ENCODE results near the gene KMT2E. TPM values are rescaled to one million over a fixed set of nuclear protein-coding genes. Genes with fewer than 3 reads are reported as not detected.

The KMT2E gene
- total and polyA plus RNA-seq, 4 experiments from 2014 or later = 109 to 244 (median 218) TPM

GRCh38 chr7:105016068-105016708 lies 2.2 kb downstream of the KMT2E start:
- peak overlapping the region; percentile 94 to 100 (median 98) for H3K4me3 Mint-ChIP-seq
- ChIA-PET POLR2A (ENCODE audit: partially characterized antibody) (interaction anchor here (1.0 to 18.8 kb wide), 13 partner anchors 9 to 515 kb away, joined by 3 to 760 read pairs (median 15); partner anchors contain the start of gene RINT1), CTCF (ENCODE audit: partially characterized antibody) (interaction anchor here (1.1 to 4.7 kb wide), 8 partner anchors 9 to 83 kb away, joined by 4 to 84 read pairs (median 4); no protein-coding TSS in a partner anchor)
- Histone ChIP-seq H3K27me3 (ENCODE audit: insufficient read depth, low read length) (no peaks in the 10 kb centered on the region), H3K36me3 (ENCODE audit: insufficient read depth, low read length) (no peaks in the 10 kb centered on the region), H3K27ac (ENCODE audit: low read depth, low read length) (peak overlapping the region; percentile 100), H3K4me1 (ENCODE audit: insufficient read depth, low read length) (peaks cover 55% of the 10 kb centered on the region), H3K9me3 (ENCODE audit: control insufficient read depth in 1 of 2, low read length in 2 of 2) (no peaks in the 10 kb centered on the region), H3K4me3 (ENCODE audit: low read length in 2 of 2) (peak overlapping the region; percentile 99)
- peaks cover 2 to 67% of the 10 kb centered on the region in 2 donors for H3K36me3 Mint-ChIP-seq
- DNase-seq = no peak
- H3K27me3 Mint-ChIP-seq = peaks cover 0 to 9% of the 10 kb centered on the region in 2 donors
- H3K4me1 Mint-ChIP-seq = peaks cover 23 to 89% (median 34%) of the 10 kb centered on the region in 4 donors
- peaks cover 0 to 13% (median 0%) of the 10 kb centered on the region in 8 donors for H3K9me3 Mint-ChIP-seq
- intact Hi-C loops (cut with micrococcal nuclease) = loop anchor here (2.0 kb wide), 1 partner anchor 49 kb away; no protein-coding TSS in a partner anchor
- H3K27ac Mint-ChIP-seq = peak overlapping the region; percentile 77 to 100 (median 100)

- ChIA-PET CTCF (ENCODE audit: partially characterized antibody) (interaction anchor here (0.7 to 4.7 kb wide), 7 partner anchors 8 to 413 kb away, joined by 4 to 84 read pairs (median 6); no protein-coding TSS in a partner anchor), POLR2A (ENCODE audit: partially characterized antibody) (interaction anchor here (0.8 to 18.8 kb wide), 14 partner anchors 8 to 329 kb away, joined by 3 to 760 read pairs (median 6); no protein-coding TSS in a partner anchor)
- Mint-ChIP-seq H3K27ac (peak overlapping the region; percentile 84 to 100 (median 100)), H3K4me1 (peaks cover 29 to 89% (median 40%) of the 10 kb centered on the region in 4 donors), H3K27me3 (peaks cover 0 to 9% of the 10 kb centered on the region in 2 donors), H3K36me3 (peaks cover 2 to 67% of the 10 kb centered on the region in 2 donors), H3K9me3 (peaks cover 0 to 13% (median 0%) of the 10 kb centered on the region in 8 donors), H3K4me3 (peak overlapping the region; percentile 94 to 100 (median 98))
- Histone ChIP-seq H3K9me3 (ENCODE audit: control insufficient read depth in 1 of 2, low read length in 2 of 2) (no peaks in the 10 kb centered on the region), H3K4me1 (ENCODE audit: insufficient read depth, low read length) (peaks cover 59% of the 10 kb centered on the region), H3K36me3 (ENCODE audit: insufficient read depth, low read length) (no peaks in the 10 kb centered on the region), H3K27ac (ENCODE audit: low read depth, low read length) (peak overlapping the region; percentile 100), H3K27me3 (ENCODE audit: insufficient read depth, low read length) (no peaks in the 10 kb centered on the region), H3K4me3 (ENCODE audit: low read length in 2 of 2) (peak overlapping the region; percentile 99)
- intact Hi-C loops (cut with micrococcal nuclease) = loop anchor here (1.0 to 2.0 kb wide), 2 partner anchors 8 to 48 kb away; no protein-coding TSS in a partner anchor
- DNase-seq = no peak
These were observed 3.0 kb downstream of the KMT2E start for GRCh38 chr7:105016709-105017656.

- H3K4me3 ChIP-seq (ENCODE audit: low read length in 2 of 2) = peak overlapping the region in 1 of 2 donors; percentile 99
- H3K9me3 ChIP-seq (ENCODE audit: control insufficient read depth in 1 of 2, low read length in 2 of 2) = no peaks in the 10 kb centered on the region
- H3K27me3 ChIP-seq (ENCODE audit: insufficient read depth, low read length) = no peaks in the 10 kb centered on the region
- intact Hi-C loops (cut with micrococcal nuclease) = loop anchor here (1.0 to 2.0 kb wide), 2 partner anchors 7 to 47 kb away; no protein-coding TSS in a partner anchor
- peaks cover 67% of the 10 kb centered on the region for H3K4me1 ChIP-seq (ENCODE audit: insufficient read depth, low read length)
- peak overlapping the region; percentile 94 to 100 (median 98) for H3K4me3 Mint-ChIP-seq
- H3K36me3 Mint-ChIP-seq = peaks cover 2 to 65% of the 10 kb centered on the region in 2 donors
- DNase-seq = peak in 1 of 5 donors; percentile 20
- peaks cover 0 to 7% of the 10 kb centered on the region in 2 donors for H3K27me3 Mint-ChIP-seq
- H3K27ac ChIP-seq (ENCODE audit: low read depth, low read length) = peak overlapping the region; percentile 100
- peaks cover 36 to 89% (median 48%) of the 10 kb centered on the region in 4 donors for H3K4me1 Mint-ChIP-seq
- peaks cover 0 to 7% (median 0%) of the 10 kb centered on the region in 8 donors for H3K9me3 Mint-ChIP-seq
- CTCF ChIA-PET (ENCODE audit: partially characterized antibody) = interaction anchor here (0.7 to 4.7 kb wide), 6 partner anchors 9 to 412 kb away, joined by 4 to 84 read pairs (median 12); no protein-coding TSS in a partner anchor
- H3K27ac Mint-ChIP-seq = peak overlapping the region; percentile 84 to 100 (median 100)
- no peaks in the 10 kb centered on the region for H3K36me3 ChIP-seq (ENCODE audit: insufficient read depth, low read length)
- POLR2A ChIA-PET (ENCODE audit: partially characterized antibody) = interaction anchor here (0.8 to 18.8 kb wide), 11 partner anchors 8 to 74 kb away, joined by 3 to 760 read pairs (median 6); no protein-coding TSS in a partner anchor
These were observed 3.8 kb downstream of the KMT2E start for GRCh38 chr7:105017657-105018365.

DNA sequence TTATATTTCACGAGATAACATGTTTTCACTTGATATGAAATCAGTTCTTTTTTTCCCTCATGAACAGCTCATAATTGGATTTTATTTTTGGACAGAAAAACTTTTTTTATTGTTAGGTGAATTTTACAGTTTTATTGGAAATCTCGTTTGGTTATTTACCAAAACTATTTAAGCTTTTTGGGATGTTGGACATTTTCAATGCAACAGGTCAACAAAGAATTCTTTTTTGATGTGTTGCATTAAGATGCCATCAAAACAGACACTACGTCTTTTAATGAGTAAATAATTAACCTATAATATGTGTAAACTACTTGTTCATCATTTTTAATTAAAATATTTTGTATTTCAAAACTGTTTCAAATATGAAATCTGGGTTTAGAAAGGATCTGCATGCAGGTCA lies 5.3 kb downstream of the KMT2E start:
- intact Hi-C loops (cut with micrococcal nuclease) = no loop called here
- Histone ChIP-seq H3K27ac (ENCODE audit: low read depth, low read length) (no peak overlapping the region), H3K4me3 (ENCODE audit: low read length in 2 of 2) (no peak overlapping the region), H3K36me3 (ENCODE audit: insufficient read depth, low read length) (no peaks in the 10 kb centered on the region), H3K9me3 (ENCODE audit: control insufficient read depth in 1 of 2, low read length in 2 of 2) (no peaks in the 10 kb centered on the region), H3K27me3 (ENCODE audit: insufficient read depth, low read length) (no peaks in the 10 kb centered on the region), H3K4me1 (ENCODE audit: insufficient read depth, low read length) (peaks cover 81% of the 10 kb centered on the region)
- Mint-ChIP-seq H3K27ac (peak overlapping the region in 5 of 7 donors; percentile 29 to 81 (median 50)), H3K27me3 (no peaks in the 10 kb centered on the region), H3K36me3 (peaks cover 0 to 54% of the 10 kb centered on the region in 2 donors), H3K4me1 (peaks cover 42 to 93% (median 59%) of the 10 kb centered on the region in 4 donors), H3K4me3 (peak overlapping the region in 7 of 8 donors; percentile 29 to 81 (median 59)), H3K9me3 (no peaks in the 10 kb centered on the region)
- POLR2A ChIA-PET (ENCODE audit: partially characterized antibody) = interaction anchor here (0.7 to 18.8 kb wide), 3 partner anchors 9 to 33 kb away, joined by 3 to 760 read pairs (median 3); no protein-coding TSS in a partner anchor
- CTCF ChIA-PET (ENCODE audit: partially characterized antibody) = interaction anchor here (0.9 kb wide), 1 partner anchor 38 kb away, joined by 4 read pairs; no protein-coding TSS in a partner anchor
- no peak for DNase-seq

DNA sequence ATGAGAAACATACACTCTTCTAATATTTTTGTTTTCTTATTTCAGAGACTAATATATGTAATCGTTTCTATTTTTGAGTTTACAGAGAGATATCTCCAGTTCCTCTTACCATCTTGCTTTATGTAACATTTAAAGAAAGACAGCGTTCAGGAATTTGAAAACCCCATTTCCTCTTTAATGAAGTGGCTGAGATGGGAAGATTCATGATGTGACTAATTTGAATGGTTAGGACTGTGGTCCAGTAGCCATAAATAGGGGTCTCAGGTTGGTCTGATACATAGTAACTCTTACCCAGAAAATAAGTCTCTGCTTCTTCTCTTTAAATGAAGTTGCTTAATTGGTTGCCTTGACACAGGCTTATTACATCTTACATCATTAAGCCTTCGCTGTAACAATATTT lies 6.9 kb downstream of the KMT2E start:
- H3K4me1 ChIP-seq (ENCODE audit: insufficient read depth, low read length) = peaks cover 97% of the 10 kb centered on the region
- no peak overlapping the region for H3K27ac ChIP-seq (ENCODE audit: low read depth, low read length)
- Mint-ChIP-seq H3K9me3 (no peaks in the 10 kb centered on the region), H3K36me3 (peaks cover 0 to 40% of the 10 kb centered on the region in 2 donors), H3K4me3 (peak overlapping the region in 7 of 8 donors; percentile 31 to 69 (median 59)), H3K4me1 (peaks cover 56 to 94% (median 72%) of the 10 kb centered on the region in 4 donors), H3K27ac (peak overlapping the region in 5 of 7 donors; percentile 2 to 81 (median 59)), H3K27me3 (no peaks in the 10 kb centered on the region)
- intact Hi-C loops (cut with micrococcal nuclease) = loop anchor here (1.0 kb wide), 1 partner anchor 9 kb away; no protein-coding TSS in a partner anchor
- ChIA-PET POLR2A (ENCODE audit: partially characterized antibody) (interaction anchor here (1.6 to 18.8 kb wide), 2 partner anchors 11 to 35 kb away, joined by 5 to 760 read pairs; no protein-coding TSS in a partner anchor), CTCF (ENCODE audit: partially characterized antibody) (interaction anchor here (1.4 to 1.6 kb wide), 3 partner anchors 11 to 39 kb away, joined by 4 to 8 read pairs (median 4); no protein-coding TSS in a partner anchor)
- no peaks in the 10 kb centered on the region for H3K27me3 ChIP-seq (ENCODE audit: insufficient read depth, low read length)
- no peak for DNase-seq
- H3K4me3 ChIP-seq (ENCODE audit: low read length in 2 of 2) = no peak overlapping the region
- no peaks in the 10 kb centered on the region for H3K9me3 ChIP-seq (ENCODE audit: control insufficient read depth in 1 of 2, low read length in 2 of 2)
- no peaks in the 10 kb centered on the region for H3K36me3 ChIP-seq (ENCODE audit: insufficient read depth, low read length)

GRCh38 chr7:105021352-105021751 lies 7.3 kb downstream of the KMT2E start:
- Histone ChIP-seq H3K4me1 (ENCODE audit: insufficient read depth, low read length) (peaks cover 97% of the 10 kb centered on the region), H3K36me3 (ENCODE audit: insufficient read depth, low read length) (no peaks in the 10 kb centered on the region), H3K4me3 (ENCODE audit: low read length in 2 of 2) (no peak overlapping the region), H3K9me3 (ENCODE audit: control insufficient read depth in 1 of 2, low read length in 2 of 2) (no peaks in the 10 kb centered on the region), H3K27me3 (ENCODE audit: insufficient read depth, low read length) (no peaks in the 10 kb centered on the region), H3K27ac (ENCODE audit: low read depth, low read length) (no peak overlapping the region)
- H3K27ac Mint-ChIP-seq = peak overlapping the region in 5 of 7 donors; percentile 42 to 81 (median 59)
- peaks cover 0 to 35% of the 10 kb centered on the region in 2 donors for H3K36me3 Mint-ChIP-seq
- H3K4me1 Mint-ChIP-seq = peaks cover 58 to 97% (median 75%) of the 10 kb centered on the region in 4 donors
- ChIA-PET POLR2A (ENCODE audit: partially characterized antibody) (interaction anchor here (1.6 to 18.8 kb wide), 2 partner anchors 11 to 35 kb away, joined by 5 to 760 read pairs; no protein-coding TSS in a partner anchor), CTCF (ENCODE audit: partially characterized antibody) (interaction anchor here (1.4 to 1.6 kb wide), 3 partner anchors 12 to 40 kb away, joined by 4 to 8 read pairs (median 4); no protein-coding TSS in a partner anchor)
- no peaks in the 10 kb centered on the region for H3K27me3 Mint-ChIP-seq
- peak overlapping the region in 7 of 8 donors; percentile 29 to 69 (median 59) for H3K4me3 Mint-ChIP-seq
- no peaks in the 10 kb centered on the region for H3K9me3 Mint-ChIP-seq
- DNase-seq = no peak
- intact Hi-C loops (cut with micrococcal nuclease) = loop anchor here (1.0 kb wide), 1 partner anchor 9 kb away; no protein-coding TSS in a partner anchor

Data from CD4-positive, alpha-beta memory T cell (primary cell).